ENCODE data around the gene PRKD3.

The PRKD3 gene

GRCh38 chr2:37324786-37325624 lies at the start of gene PRKD3:
Gene PRKD3, minus strand, starts transcription at chr2:37324833. Its CDS starts 8,309 bp downstream, at chr2:37316524.
- peaks cover 14% of the 10 kb centered on the region for H3K4me1 ChIP-seq (ENCODE audit: insufficient read depth, low read length)

GRCh38 chr2:37372000-37372399 lies 47.4 kb upstream of the PRKD3 start:
- Histone ChIP-seq H3K36me3 (ENCODE audit: insufficient read depth, low read depth, low read length) (no peaks in the 10 kb centered on the region), H3K9ac (ENCODE audit: low read depth, low read length) (no peak overlapping the region), H3K4me3 (ENCODE audit: low read length) (no peak overlapping the region), H3K27me3 (ENCODE audit: insufficient read depth, low read length) (no peaks in the 10 kb centered on the region), H3K4me1 (ENCODE audit: insufficient read depth, low read length) (no peaks in the 10 kb centered on the region), H3K9me3 (ENCODE audit: insufficient read depth, low read depth, low read length) (no peaks in the 10 kb centered on the region), H3K27ac (ENCODE audit: low read length) (no peak overlapping the region)

More at GRCh38 chr2:37324786-37325624, at the start of gene PRKD3:
- peak within 1 kb of the TSS; percentile 98 for H3K9ac ChIP-seq (ENCODE audit: low read depth, low read length)
- H3K27me3 ChIP-seq (ENCODE audit: insufficient read depth, low read length), result peaks cover 25% of the 10 kb centered on the region
- H3K27ac ChIP-seq (ENCODE audit: low read length), result no peak within 1 kb of the TSS
- H3K36me3 ChIP-seq (ENCODE audit: insufficient read depth, low read depth, low read length), result peaks cover 4% of the 10 kb centered on the region; the same call in 1 of the 2 replicates
- peak within 1 kb of the TSS; percentile 92 for H3K4me3 ChIP-seq (ENCODE audit: low read length)
- H3K9me3 ChIP-seq (ENCODE audit: insufficient read depth, low read depth, low read length), result no peaks in the 10 kb centered on the region

- Histone ChIP-seq H3K36me3 (ENCODE audit: insufficient read depth, low read depth, low read length) (no peaks in the 10 kb centered on the region), H3K9me3 (ENCODE audit: insufficient read depth, low read depth, low read length) (no peaks in the 10 kb centered on the region), H3K27me3 (ENCODE audit: insufficient read depth, low read length) (no peaks in the 10 kb centered on the region), H3K27ac (ENCODE audit: low read length) (no peak overlapping the region), H3K9ac (ENCODE audit: low read depth, low read length) (no peak overlapping the region), H3K4me1 (ENCODE audit: insufficient read depth, low read length) (no peaks in the 10 kb centered on the region), H3K4me3 (ENCODE audit: low read length) (no peak overlapping the region)
These were observed 46.0 kb upstream of the PRKD3 start for GRCh38 chr2:37370666-37371065.

- H3K4me3 ChIP-seq (ENCODE audit: low read length), result no peak overlapping the region
- no peaks in the 10 kb centered on the region for H3K4me1 ChIP-seq (ENCODE audit: insufficient read depth, low read length)
- H3K36me3 ChIP-seq (ENCODE audit: insufficient read depth, low read depth, low read length), result no peaks in the 10 kb centered on the region
- H3K9ac ChIP-seq (ENCODE audit: low read depth, low read length), result no peak overlapping the region
- no peaks in the 10 kb centered on the region for H3K27me3 ChIP-seq (ENCODE audit: insufficient read depth, low read length)
- no peak overlapping the region for H3K27ac ChIP-seq (ENCODE audit: low read length)
- H3K9me3 ChIP-seq (ENCODE audit: insufficient read depth, low read depth, low read length), result no peaks in the 10 kb centered on the region
These were observed 43.4 kb upstream of the PRKD3 start for GRCh38 chr2:37367984-37368383.

- Histone ChIP-seq H3K27ac (ENCODE audit: low read length) (no peak overlapping the region), H3K9ac (ENCODE audit: low read depth, low read length) (no peak overlapping the region), H3K9me3 (ENCODE audit: insufficient read depth, low read depth, low read length) (no peaks in the 10 kb centered on the region), H3K36me3 (ENCODE audit: insufficient read depth, low read depth, low read length) (no peaks in the 10 kb centered on the region), H3K4me3 (ENCODE audit: low read length) (no peak overlapping the region), H3K27me3 (ENCODE audit: insufficient read depth, low read length) (no peaks in the 10 kb centered on the region), H3K4me1 (ENCODE audit: insufficient read depth, low read length) (no peaks in the 10 kb centered on the region)
These were observed 42.7 kb upstream of the PRKD3 start for GRCh38 chr2:37367310-37367709.

DNA sequence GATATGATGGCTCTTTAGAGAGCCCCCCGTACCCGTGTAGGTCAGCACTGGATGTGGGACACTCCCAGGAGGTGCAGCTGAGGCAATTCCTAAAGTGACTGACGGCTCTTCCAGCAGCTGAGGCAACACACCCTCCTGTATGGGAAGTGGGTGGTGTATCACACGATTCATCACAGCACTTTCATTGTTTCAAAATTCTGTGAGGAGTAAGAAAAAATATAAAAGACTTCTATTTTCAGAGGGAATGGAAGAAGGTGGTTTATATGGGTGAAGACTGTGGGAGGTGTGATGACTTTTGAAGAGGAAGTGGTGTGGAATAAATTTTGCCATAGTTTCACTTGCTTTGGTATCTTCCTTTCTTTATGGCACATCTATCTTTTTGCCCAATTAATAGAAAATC lies 42.1 kb upstream of the PRKD3 start:
- Histone ChIP-seq H3K27me3 (ENCODE audit: insufficient read depth, low read length) (no peaks in the 10 kb centered on the region), H3K9ac (ENCODE audit: low read depth, low read length) (no peak overlapping the region), H3K27ac (ENCODE audit: low read length) (no peak overlapping the region), H3K9me3 (ENCODE audit: insufficient read depth, low read depth, low read length) (no peaks in the 10 kb centered on the region), H3K4me1 (ENCODE audit: insufficient read depth, low read length) (no peaks in the 10 kb centered on the region), H3K4me3 (ENCODE audit: low read length) (no peak overlapping the region), H3K36me3 (ENCODE audit: insufficient read depth, low read depth, low read length) (no peaks in the 10 kb centered on the region)

- Histone ChIP-seq H3K27me3 (ENCODE audit: insufficient read depth, low read length) (no peaks in the 10 kb centered on the region), H3K4me1 (ENCODE audit: insufficient read depth, low read length) (no peaks in the 10 kb centered on the region), H3K36me3 (ENCODE audit: insufficient read depth, low read depth, low read length) (no peaks in the 10 kb centered on the region), H3K27ac (ENCODE audit: low read length) (no peak overlapping the region), H3K4me3 (ENCODE audit: low read length) (no peak overlapping the region), H3K9me3 (ENCODE audit: insufficient read depth, low read depth, low read length) (no peaks in the 10 kb centered on the region), H3K9ac (ENCODE audit: low read depth, low read length) (no peak overlapping the region)
These were observed 41.0 kb upstream of the PRKD3 start for GRCh38 chr2:37365669-37366068.

DNA sequence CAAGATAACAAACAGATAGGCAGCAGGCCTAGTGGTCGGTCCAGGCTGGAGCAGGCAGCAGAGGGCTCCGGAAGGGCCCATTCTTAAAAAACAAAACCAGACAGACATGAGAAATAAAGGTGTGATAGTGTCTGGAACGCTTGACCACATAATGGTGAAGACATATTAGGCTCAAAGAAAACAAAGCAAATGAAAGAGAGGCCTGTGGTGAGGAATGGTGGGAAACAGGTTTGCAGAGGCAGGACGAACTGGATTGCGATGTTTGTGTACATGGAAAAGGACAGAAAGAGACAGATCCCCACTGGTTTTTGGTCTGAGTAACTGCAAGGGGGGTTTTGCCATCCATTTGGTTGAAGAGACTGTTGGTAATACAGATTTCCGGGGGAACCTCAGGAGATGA lies 39.7 kb upstream of the PRKD3 start:
- Histone ChIP-seq H3K4me1 (ENCODE audit: insufficient read depth, low read length) (no peaks in the 10 kb centered on the region), H3K36me3 (ENCODE audit: insufficient read depth, low read depth, low read length) (no peaks in the 10 kb centered on the region), H3K4me3 (ENCODE audit: low read length) (no peak overlapping the region)

GRCh38 chr2:37361994-37362698 lies 37.5 kb upstream of the PRKD3 start:
- Histone ChIP-seq H3K36me3 (ENCODE audit: insufficient read depth, low read depth, low read length) (no peaks in the 10 kb centered on the region), H3K9me3 (ENCODE audit: insufficient read depth, low read depth, low read length) (no peaks in the 10 kb centered on the region), H3K4me1 (ENCODE audit: insufficient read depth, low read length) (no peaks in the 10 kb centered on the region), H3K27ac (ENCODE audit: low read length) (no peak overlapping the region), H3K27me3 (ENCODE audit: insufficient read depth, low read length) (no peaks in the 10 kb centered on the region), H3K4me3 (ENCODE audit: low read length) (no peak overlapping the region), H3K9ac (ENCODE audit: low read depth, low read length) (no peak overlapping the region)

More for the DNA sequence above, 39.7 kb upstream of the PRKD3 start:
- no peaks in the 10 kb centered on the region for H3K27me3 ChIP-seq (ENCODE audit: insufficient read depth, low read length)
- no peak overlapping the region for H3K27ac ChIP-seq (ENCODE audit: low read length)
- H3K9ac ChIP-seq (ENCODE audit: low read depth, low read length), result no peak overlapping the region
- no peaks in the 10 kb centered on the region for H3K9me3 ChIP-seq (ENCODE audit: insufficient read depth, low read depth, low read length)

DNA sequence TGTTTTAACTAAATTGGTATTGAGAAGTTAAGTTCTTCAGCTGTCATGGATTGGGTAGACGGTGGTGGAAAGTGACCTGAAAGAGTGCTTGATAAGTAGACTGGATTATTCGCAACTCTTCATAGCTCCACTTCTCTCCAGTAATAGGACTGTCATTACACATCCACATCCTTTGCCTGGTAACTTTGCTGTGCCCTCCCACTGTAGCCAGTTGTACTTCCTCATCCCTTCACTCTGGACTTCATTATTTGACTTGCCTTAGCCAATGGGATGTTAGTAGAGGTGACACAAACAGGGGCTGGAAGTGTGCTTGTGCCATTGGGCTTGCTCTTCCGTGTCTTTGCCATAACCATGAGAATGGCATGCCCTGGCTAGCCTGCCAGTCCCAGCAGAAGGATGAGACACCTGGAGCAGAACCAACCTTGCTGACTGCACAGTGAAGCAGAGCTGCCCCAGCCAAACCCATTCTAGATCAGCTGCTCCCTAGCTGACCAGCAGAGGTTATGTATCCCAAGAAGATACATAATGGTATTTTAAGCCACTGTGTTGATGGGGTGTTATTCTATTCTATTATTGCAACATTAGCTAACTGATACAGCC lies 36.7 kb upstream of the PRKD3 start:
- Histone ChIP-seq H3K9me3 (ENCODE audit: insufficient read depth, low read depth, low read length) (no peaks in the 10 kb centered on the region), H3K27me3 (ENCODE audit: insufficient read depth, low read length) (no peaks in the 10 kb centered on the region), H3K9ac (ENCODE audit: low read depth, low read length) (no peak overlapping the region), H3K27ac (ENCODE audit: low read length) (no peak overlapping the region), H3K36me3 (ENCODE audit: insufficient read depth, low read depth, low read length) (no peaks in the 10 kb centered on the region), H3K4me3 (ENCODE audit: low read length) (no peak overlapping the region), H3K4me1 (ENCODE audit: insufficient read depth, low read length) (no peaks in the 10 kb centered on the region)

DNA sequence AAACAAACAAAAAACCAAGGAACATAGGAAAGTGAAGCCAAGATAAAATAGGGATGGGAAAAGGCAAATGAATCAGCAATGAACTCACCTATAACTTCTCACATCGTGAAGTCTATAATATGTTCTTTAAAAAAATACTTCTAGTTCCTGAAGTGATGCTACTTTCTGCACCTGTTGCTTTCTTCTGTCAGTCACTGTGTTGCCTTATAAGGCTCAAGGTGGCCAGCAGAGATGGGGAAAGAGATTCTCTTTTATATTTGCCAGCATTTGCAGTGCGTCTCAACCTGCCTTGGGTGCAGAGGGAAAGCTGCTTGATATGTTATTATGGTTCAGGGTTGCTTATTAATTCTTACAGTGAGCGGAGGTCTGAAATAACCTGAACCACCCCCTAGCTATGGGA lies 33.8 kb upstream of the PRKD3 start:
- Histone ChIP-seq H3K27me3 (ENCODE audit: insufficient read depth, low read length) (no peaks in the 10 kb centered on the region), H3K36me3 (ENCODE audit: insufficient read depth, low read depth, low read length) (no peaks in the 10 kb centered on the region), H3K9me3 (ENCODE audit: insufficient read depth, low read depth, low read length) (no peaks in the 10 kb centered on the region), H3K4me1 (ENCODE audit: insufficient read depth, low read length) (no peaks in the 10 kb centered on the region), H3K27ac (ENCODE audit: low read length) (no peak overlapping the region), H3K4me3 (ENCODE audit: low read length) (no peak overlapping the region), H3K9ac (ENCODE audit: low read depth, low read length) (no peak overlapping the region)

Measured in iPS-20b (cell line).